Esophagus squamous epithelium (tissue), 4 donors: ENCODE measurements around the gene ST3GAL3.

Source experiments
- CTCF ChIP-seq, 6 experiments: fragments of 450-650 bp in 4 of 6; fragments of 200-600 bp in 2 of 6; sonication (generic) in 2 of 6; IDR thresholded peaks; one replicate each; pipeline ENCODE4 v1.5.1; 2016 to 2019; ENCODE audit warnings: antibody characterized with exemption in 6 of 6, mild to moderate bottlenecking in 4 of 6, moderate library complexity in 4 of 6
- POLR2A ChIP-seq, 4 donors: fragments of 450-650 bp; IDR thresholded peaks; one replicate each; pipeline ENCODE4 v1.6.1; 2017; ENCODE audit warnings: antibody characterized with exemption in 4 of 4, mild to moderate bottlenecking in 4 of 4, moderate library complexity in 3 of 4

DNA sequence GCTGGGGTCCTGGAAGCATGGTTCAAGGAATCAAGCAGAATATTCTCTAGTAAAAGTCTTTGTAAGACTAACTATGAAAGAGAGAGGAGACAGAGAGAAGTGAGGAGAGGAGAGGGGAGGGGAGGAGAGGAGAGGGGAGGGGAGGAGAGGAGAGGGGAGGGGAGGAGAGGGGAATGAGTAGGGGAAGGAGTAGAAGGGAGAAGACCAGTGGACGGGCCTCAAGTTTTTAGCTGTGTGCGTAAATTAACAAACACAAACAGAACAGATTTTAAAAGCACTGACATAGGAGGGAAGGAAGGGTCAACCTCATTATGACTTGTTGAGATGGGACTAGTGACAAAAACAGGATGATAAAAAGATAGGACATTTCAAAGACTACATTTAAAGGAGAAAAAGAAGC is 62.8 kb downstream of the ST3GAL3 start:
- TF ChIP-seq CTCF (IDR thresholded peaks at IDR 0.05) (no peak), POLR2A (IDR thresholded peaks at IDR 0.05) (no peak)
